ENCODE results near the gene WDR64.
"Not testable (repeated sequence)": the region's sequence is repeated elsewhere in the genome, so short reads cannot be mapped to it uniquely, and the experiment has no call there.

Gene WDR64

GRCh38 chr1:241702442-241703373 is 50.6 kb downstream of the WDR64 start:
- DNase-seq = no peak

GRCh38 chr1:241703739-241704138 is 51.7 kb downstream of the WDR64 start:
- not testable (repeated sequence) for DNase-seq

GRCh38 chr1:241706257-241706656 is 54.2 kb downstream of the WDR64 start:
- no peak for DNase-seq

GRCh38 chr1:241706967-241707366 is 54.9 kb downstream of the WDR64 start:
- DNase-seq = no peak

GRCh38 chr1:241707442-241707841 is 55.4 kb downstream of the WDR64 start:
- no peak for DNase-seq

GRCh38 chr1:241711326-241711725 is 59.2 kb downstream of the WDR64 start:
- DNase-seq = no peak

- DNase-seq = no peak
Observed at GRCh38 chr1:241713316-241713715, 61.2 kb downstream of the WDR64 start.

- DNase-seq = no peak
Observed at GRCh38 chr1:241714321-241715218, 62.5 kb downstream of the WDR64 start.

GRCh38 chr1:241715435-241715834 is 63.4 kb downstream of the WDR64 start:
- DNase-seq = no peak

- no peak for DNase-seq
Observed at GRCh38 chr1:241715956-241716355, 63.9 kb downstream of the WDR64 start.

- DNase-seq = no peak
Observed at GRCh38 chr1:241716915-241717656, 65.0 kb downstream of the WDR64 start.

- DNase-seq = no peak
Observed at GRCh38 chr1:241717975-241718374, 65.9 kb downstream of the WDR64 start.

GRCh38 chr1:241721011-241721410 is 68.9 kb downstream of the WDR64 start:
- no peak for DNase-seq

GRCh38 chr1:241722947-241723346 is 70.9 kb downstream of the WDR64 start:
- DNase-seq = no peak

- DNase-seq = no peak
Observed at GRCh38 chr1:241724741-241725356, 72.8 kb downstream of the WDR64 start.

GRCh38 chr1:241730031-241730430 is 78.0 kb downstream of the WDR64 start:
- no peak for DNase-seq

GRCh38 chr1:241733899-241734298 is 81.8 kb downstream of the WDR64 start:
- DNase-seq = no peak

- DNase-seq = no peak
Observed at GRCh38 chr1:241734533-241734932, 82.5 kb downstream of the WDR64 start.

- not testable (repeated sequence) for DNase-seq
Observed at GRCh38 chr1:241735493-241735926, 83.4 kb downstream of the WDR64 start.

GRCh38 chr1:241736387-241736786 is 84.3 kb downstream of the WDR64 start:
- DNase-seq = no peak

- DNase-seq = no peak
Observed at GRCh38 chr1:241738284-241739078, 86.4 kb downstream of the WDR64 start.

- no peak for DNase-seq
Observed at GRCh38 chr1:241742084-241742483, 90.0 kb downstream of the WDR64 start.
